ENCODE measurements around the gene SCN10A.

The SCN10A gene

DNA sequence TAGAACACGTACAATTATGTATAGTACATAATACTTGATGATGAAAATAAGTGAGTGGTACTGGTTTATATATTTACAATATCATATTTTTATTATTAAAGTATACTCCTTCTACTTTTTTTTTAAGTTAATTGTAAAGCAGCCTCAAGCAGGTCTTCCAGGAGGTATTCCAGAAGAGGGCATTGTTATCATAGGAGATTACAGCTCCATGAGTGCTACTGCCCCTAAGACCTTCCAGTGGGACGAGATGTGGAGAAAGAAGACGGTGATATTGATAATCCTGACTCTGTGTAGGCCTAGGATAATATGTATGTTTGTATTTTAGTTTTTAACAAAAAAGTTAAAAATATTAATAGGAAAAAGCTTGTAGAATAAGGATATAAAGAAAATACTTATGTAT lies 126.2 kb downstream of the SCN10A start:
- Histone ChIP-seq H3K36me3 (no peaks in the 10 kb centered on the region), H3K9me3 (no peaks in the 10 kb centered on the region), H3K4me3 (no peak overlapping the region), H3K4me1 (no peaks in the 10 kb centered on the region), H3K27ac (no peak overlapping the region), H3K27me3 (no peaks in the 10 kb centered on the region)
- no peak for DNase-seq
- TF ChIP-seq, protein P1, sequence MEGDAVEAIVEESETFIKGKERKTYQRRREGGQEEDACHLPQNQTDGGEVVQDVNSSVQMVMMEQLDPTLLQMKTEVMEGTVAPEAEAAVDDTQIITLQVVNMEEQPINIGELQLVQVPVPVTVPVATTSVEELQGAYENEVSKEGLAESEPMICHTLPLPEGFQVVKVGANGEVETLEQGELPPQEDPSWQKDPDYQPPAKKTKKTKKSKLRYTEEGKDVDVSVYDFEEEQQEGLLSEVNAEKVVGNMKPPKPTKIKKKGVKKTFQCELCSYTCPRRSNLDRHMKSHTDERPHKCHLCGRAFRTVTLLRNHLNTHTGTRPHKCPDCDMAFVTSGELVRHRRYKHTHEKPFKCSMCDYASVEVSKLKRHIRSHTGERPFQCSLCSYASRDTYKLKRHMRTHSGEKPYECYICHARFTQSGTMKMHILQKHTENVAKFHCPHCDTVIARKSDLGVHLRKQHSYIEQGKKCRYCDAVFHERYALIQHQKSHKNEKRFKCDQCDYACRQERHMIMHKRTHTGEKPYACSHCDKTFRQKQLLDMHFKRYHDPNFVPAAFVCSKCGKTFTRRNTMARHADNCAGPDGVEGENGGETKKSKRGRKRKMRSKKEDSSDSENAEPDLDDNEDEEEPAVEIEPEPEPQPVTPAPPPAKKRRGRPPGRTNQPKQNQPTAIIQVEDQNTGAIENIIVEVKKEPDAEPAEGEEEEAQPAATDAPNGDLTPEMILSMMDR (IDR thresholded peaks at IDR 0.05), result no peak
- intact Hi-C loops (cut with DNase I; ENCODE audit: low total_unique reads), result no loop called here

DNA sequence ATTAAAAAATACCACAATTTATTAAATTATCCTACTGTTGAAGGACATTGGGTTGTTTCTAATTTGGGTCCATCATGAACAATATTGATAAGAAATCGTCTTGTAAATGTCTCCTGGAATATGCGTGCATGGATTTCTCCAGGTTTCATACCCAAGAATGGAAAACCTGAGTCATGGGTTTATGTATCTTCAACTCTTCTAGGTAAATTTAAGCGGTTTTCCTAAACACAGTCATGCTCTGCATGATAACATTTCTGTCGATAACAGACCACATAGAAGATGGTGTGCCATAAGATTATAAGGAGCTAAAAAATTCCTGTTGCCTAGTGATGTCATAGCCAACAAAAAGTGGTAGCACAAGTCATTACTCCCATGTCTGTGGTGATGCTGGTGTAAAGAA lies 126.7 kb downstream of the SCN10A start:
- Histone ChIP-seq H3K36me3 (no peaks in the 10 kb centered on the region), H3K4me1 (no peaks in the 10 kb centered on the region), H3K4me3 (no peak overlapping the region), H3K27me3 (no peaks in the 10 kb centered on the region), H3K27ac (no peak overlapping the region), H3K9me3 (no peaks in the 10 kb centered on the region)
- DNase-seq, result no peak
- TF ChIP-seq, protein P1 (IDR thresholded peaks at IDR 0.05), result no peak
- intact Hi-C loops (cut with DNase I; ENCODE audit: low total_unique reads), result no loop called here

DNA sequence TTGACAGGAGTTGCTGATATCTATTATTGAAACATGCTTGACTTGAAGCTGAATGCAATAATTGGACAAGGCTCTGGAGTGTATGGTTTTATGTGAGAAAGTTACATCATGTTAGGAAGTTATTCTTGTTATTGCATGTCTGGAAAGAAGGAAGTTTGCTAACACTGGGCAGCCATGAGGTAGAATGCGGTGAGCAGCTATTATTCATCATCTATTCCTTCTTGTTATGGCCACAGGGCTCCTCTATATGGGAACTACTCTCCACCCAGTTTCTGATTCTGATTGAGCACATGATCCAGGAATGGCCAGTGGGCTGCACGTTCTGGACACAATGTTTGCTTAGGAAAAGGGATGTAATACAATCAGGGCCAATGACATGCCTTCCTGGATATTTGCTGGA lies 128.7 kb downstream of the SCN10A start:
- no peak for DNase-seq
- Histone ChIP-seq H3K27me3 (no peaks in the 10 kb centered on the region), H3K9me3 (no peaks in the 10 kb centered on the region), H3K36me3 (no peaks in the 10 kb centered on the region), H3K27ac (no peak overlapping the region), H3K4me1 (no peaks in the 10 kb centered on the region), H3K4me3 (no peak overlapping the region)
- intact Hi-C loops (cut with DNase I; ENCODE audit: low total_unique reads), result no loop called here
- TF ChIP-seq, protein P1 (IDR thresholded peaks at IDR 0.05), result no peak

DNA sequence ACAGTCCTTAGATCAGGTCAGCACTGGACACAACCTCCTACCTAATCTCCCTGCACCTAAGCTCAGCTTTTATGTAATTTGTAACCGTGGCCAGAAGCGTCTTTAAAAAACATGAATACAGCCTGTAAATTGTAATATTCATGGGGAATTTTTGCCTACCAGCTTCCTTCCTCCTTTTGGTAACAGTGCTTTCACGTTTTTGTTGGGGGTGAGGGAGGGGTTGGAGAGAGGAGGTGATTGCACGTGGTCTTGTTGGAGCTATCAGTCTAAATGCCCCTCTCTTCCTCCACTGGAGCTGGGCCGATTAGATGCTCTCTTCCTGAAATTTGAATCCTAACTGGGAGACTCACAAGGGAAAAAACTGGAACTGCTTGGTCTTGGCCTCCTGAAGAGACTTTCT lies 131.5 kb downstream of the SCN10A start:
- no peaks in the 10 kb centered on the region for H3K4me1 ChIP-seq
- H3K27me3 ChIP-seq, result no peaks in the 10 kb centered on the region
- no peak overlapping the region for H3K4me3 ChIP-seq
- TF ChIP-seq, protein P1 (IDR thresholded peaks at IDR 0.05), result no peak
- intact Hi-C loops (cut with DNase I; ENCODE audit: low total_unique reads), result no loop called here
- no peaks in the 10 kb centered on the region for H3K36me3 ChIP-seq
- H3K27ac ChIP-seq, result no peak overlapping the region
- no peaks in the 10 kb centered on the region for H3K9me3 ChIP-seq
- no peak for DNase-seq

DNA sequence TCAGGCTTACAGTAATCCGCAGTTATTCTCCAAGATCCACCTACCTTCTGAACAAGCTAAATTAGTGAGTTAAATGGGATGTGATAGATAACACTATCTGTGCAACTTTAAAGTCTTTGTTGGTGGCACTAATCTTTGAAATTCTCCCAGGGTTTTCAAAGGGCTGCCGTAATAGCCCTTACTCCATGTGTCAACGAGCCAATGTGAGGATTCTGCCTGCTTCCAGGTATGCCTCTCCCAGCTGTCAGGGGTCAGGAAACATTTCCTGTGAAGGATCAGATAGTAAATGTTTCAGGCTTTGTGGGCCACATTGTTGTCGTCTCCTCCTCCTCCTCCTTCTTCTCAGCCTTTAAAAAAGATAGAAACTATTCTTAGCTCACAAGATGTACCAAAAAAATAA lies 146.3 kb downstream of the SCN10A start:
- intact Hi-C loops (cut with DNase I; ENCODE audit: low total_unique reads), result no loop called here
- Histone ChIP-seq H3K27ac (no peak overlapping the region), H3K9me3 (no peaks in the 10 kb centered on the region), H3K27me3 (peaks cover 0 to 4% of the 10 kb centered on the region in 2 donors), H3K36me3 (no peaks in the 10 kb centered on the region), H3K4me1 (no peaks in the 10 kb centered on the region), H3K4me3 (no peak overlapping the region)
- no peak for DNase-seq
- TF ChIP-seq, protein P1 (IDR thresholded peaks at IDR 0.05), result no peak

DNA sequence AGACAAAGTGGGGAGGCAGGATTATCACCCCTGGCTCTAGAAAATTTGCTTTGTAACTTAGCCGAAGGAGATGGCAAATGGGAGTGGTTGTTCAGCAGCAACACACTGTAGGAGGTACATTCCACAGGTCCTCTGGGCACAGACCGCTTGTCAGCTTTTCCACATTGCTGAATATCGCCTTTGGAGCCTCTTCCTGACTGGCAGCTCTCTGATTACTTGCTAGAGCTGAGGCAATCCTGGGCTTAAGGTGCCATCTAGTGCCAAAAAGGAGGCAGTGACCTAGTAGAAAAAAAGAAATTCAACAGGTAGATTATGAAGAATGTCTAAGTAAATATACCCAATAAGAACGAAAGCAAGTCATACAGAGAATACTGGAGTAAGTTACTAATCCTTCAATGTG lies 153.5 kb downstream of the SCN10A start:
- Histone ChIP-seq H3K9me3 (peaks cover 0 to 8% (median 6%) of the 10 kb centered on the region in 3 donors), H3K4me3 (no peak overlapping the region), H3K27me3 (peaks cover 0 to 9% of the 10 kb centered on the region in 2 donors), H3K4me1 (no peaks in the 10 kb centered on the region), H3K27ac (no peak overlapping the region), H3K36me3 (no peaks in the 10 kb centered on the region)
- DNase-seq, result no peak
- TF ChIP-seq, protein P1 (IDR thresholded peaks at IDR 0.05), result no peak
- intact Hi-C loops (cut with DNase I; ENCODE audit: low total_unique reads), result no loop called here

Data from tibial artery (tissue), 4 donors.